OCI-LY1 (cell line): Measurements from ENCODE around the gene ATP11A.

Experiments
- EZH2 ChIP-seq: fragments of 200-600 bp; sonication (generic), shearing (Covaris generic); IDR thresholded peaks from 2 replicates; pipeline ENCODE4 v1.8.0; 2017; ENCODE audit warnings: borderline replicate concordance, mixed run types, mild to moderate bottlenecking, antibody characterized with exemption, low read length, moderate library complexity, mixed read lengths
- TF ChIP-seq, protein P1 (sequence below): fragments of 200-600 bp; sonication (generic), shearing (Covaris generic); IDR thresholded peaks from 2 replicates; pipeline ENCODE4 v1.5.1; 2017; ENCODE audit warnings: mild to moderate bottlenecking, antibody characterized with exemption, low read length, moderate library complexity, mixed read lengths

DNA sequence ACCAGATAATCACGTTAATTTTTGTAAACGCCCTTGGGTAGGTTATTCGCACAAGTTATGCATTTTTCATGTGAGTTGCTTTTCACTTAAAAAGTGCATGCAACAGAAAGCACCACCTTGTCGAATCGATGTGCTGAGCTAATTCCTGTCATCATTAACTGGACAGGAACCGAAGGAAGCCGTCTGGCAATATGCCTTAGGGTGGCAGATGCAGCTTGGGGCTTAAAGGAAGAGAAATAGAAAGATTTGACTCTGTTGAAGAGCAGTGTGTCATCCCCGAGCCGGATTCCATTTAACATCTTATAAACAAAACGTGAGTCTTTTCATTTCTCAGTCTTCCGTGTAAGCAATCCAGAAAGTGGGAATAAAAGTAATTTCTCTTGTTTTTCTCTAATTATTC, 70.0 kb downstream of the ATP11A start:
- TF ChIP-seq, protein P1, sequence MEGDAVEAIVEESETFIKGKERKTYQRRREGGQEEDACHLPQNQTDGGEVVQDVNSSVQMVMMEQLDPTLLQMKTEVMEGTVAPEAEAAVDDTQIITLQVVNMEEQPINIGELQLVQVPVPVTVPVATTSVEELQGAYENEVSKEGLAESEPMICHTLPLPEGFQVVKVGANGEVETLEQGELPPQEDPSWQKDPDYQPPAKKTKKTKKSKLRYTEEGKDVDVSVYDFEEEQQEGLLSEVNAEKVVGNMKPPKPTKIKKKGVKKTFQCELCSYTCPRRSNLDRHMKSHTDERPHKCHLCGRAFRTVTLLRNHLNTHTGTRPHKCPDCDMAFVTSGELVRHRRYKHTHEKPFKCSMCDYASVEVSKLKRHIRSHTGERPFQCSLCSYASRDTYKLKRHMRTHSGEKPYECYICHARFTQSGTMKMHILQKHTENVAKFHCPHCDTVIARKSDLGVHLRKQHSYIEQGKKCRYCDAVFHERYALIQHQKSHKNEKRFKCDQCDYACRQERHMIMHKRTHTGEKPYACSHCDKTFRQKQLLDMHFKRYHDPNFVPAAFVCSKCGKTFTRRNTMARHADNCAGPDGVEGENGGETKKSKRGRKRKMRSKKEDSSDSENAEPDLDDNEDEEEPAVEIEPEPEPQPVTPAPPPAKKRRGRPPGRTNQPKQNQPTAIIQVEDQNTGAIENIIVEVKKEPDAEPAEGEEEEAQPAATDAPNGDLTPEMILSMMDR = no peak
- no peak for TF ChIP-seq EZH2
